ENCODE results near the gene TOPORS.

Gene TOPORS

DNA sequence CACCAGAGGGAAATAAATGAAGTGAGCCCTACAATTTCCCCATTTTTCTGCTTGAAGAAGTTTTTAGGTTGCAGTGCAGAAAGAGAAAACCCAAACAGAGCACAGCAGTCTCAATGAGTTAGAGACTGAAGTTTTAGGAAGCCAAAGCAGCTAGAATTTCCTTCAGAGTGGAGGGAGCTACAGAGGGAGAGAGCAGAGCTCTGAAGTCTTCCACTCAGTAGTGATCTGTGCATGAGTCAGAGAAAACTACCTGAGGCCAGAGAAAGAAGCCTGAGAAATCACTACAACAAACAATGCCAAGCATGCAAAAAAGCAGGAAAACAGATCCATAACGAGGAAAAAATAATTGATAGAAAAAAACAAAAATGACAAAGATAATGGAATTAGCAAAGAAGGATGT is 38.5 kb upstream of the TOPORS start:
- Histone ChIP-seq H3K4me1 (ENCODE audit: low read depth, poor library complexity, severe bottlenecking) (no peaks in the 10 kb centered on the region), H3K36me3 (ENCODE audit: insufficient read depth) (no peaks in the 10 kb centered on the region), H2AFZ (ENCODE audit: low read depth) (no peak overlapping the region), H4K20me1 (ENCODE audit: insufficient read depth) (no peaks in the 10 kb centered on the region), H3K4me3 (IDR thresholded peaks at IDR 0.05; ENCODE audit: insufficient read depth, low read depth, low read length) (no peak overlapping the region), H3K27me3 (ENCODE audit: insufficient read depth, low read depth) (no peaks in the 10 kb centered on the region), H3K9ac (no peak overlapping the region), H3K4me2 (no peak overlapping the region), H3K27ac (no peak overlapping the region), H3K79me2 (ENCODE audit: insufficient read depth, low read depth) (no peaks in the 10 kb centered on the region)
- TF ChIP-seq CTCF (conservative IDR thresholded peaks at IDR 0.05; ENCODE audit: low read depth, low read length), result no peak

DNA sequence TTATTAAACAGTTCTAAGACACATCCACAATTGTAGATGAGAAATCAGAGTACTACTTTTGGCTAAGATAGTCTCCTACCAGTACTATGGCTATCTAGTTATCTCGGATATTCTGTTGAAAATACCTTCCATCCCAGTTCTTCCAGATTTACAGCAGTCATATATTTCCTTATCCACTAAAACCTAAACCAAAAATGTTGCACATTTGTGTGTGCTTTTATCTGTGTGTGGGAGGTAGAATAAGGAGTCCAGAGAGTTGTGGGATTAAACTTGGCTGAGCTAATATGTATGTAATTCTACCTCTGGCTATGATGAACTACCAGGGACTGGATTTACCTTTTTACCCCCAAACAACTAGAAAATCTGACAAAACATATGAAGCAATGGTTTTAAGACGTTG is 38.1 kb upstream of the TOPORS start:
- no peak overlapping the region for H2AFZ ChIP-seq (ENCODE audit: low read depth)
- TF ChIP-seq CTCF (conservative IDR thresholded peaks at IDR 0.05; ENCODE audit: low read depth, low read length), result no peak
- no peaks in the 10 kb centered on the region for H3K36me3 ChIP-seq (ENCODE audit: insufficient read depth)

GRCh38 chr9:32589083-32589723 is 36.8 kb upstream of the TOPORS start:
- Histone ChIP-seq H3K4me1 (ENCODE audit: low read depth, poor library complexity, severe bottlenecking) (no peaks in the 10 kb centered on the region), H3K27me3 (ENCODE audit: insufficient read depth, low read depth) (no peaks in the 10 kb centered on the region), H3K4me3 (IDR thresholded peaks at IDR 0.05; ENCODE audit: insufficient read depth, low read depth, low read length) (no peak overlapping the region), H3K27ac (no peak overlapping the region), H4K20me1 (ENCODE audit: insufficient read depth) (no peaks in the 10 kb centered on the region), H3K9ac (no peak overlapping the region), H3K4me2 (no peak overlapping the region), H3K79me2 (ENCODE audit: insufficient read depth, low read depth) (no peaks in the 10 kb centered on the region), H2AFZ (ENCODE audit: low read depth) (no peak overlapping the region), H3K36me3 (ENCODE audit: insufficient read depth) (no peaks in the 10 kb centered on the region)
- 0 out of 2 replicates have a peak, but pooled peaks have one; percentile 30 for TF ChIP-seq CTCF (conservative IDR thresholded peaks at IDR 0.05; ENCODE audit: low read depth, low read length)

More for the DNA sequence above, 38.1 kb upstream of the TOPORS start:
- no peaks in the 10 kb centered on the region for H3K27me3 ChIP-seq (ENCODE audit: insufficient read depth, low read depth)
- H3K4me1 ChIP-seq (ENCODE audit: low read depth, poor library complexity, severe bottlenecking), result no peaks in the 10 kb centered on the region
- H3K27ac ChIP-seq, result no peak overlapping the region
- H3K79me2 ChIP-seq (ENCODE audit: insufficient read depth, low read depth), result no peaks in the 10 kb centered on the region
- H3K9ac ChIP-seq, result no peak overlapping the region
- H3K4me2 ChIP-seq, result no peak overlapping the region
- H4K20me1 ChIP-seq (ENCODE audit: insufficient read depth), result no peaks in the 10 kb centered on the region
- no peak overlapping the region for H3K4me3 ChIP-seq (IDR thresholded peaks at IDR 0.05; ENCODE audit: insufficient read depth, low read depth, low read length)

DNA sequence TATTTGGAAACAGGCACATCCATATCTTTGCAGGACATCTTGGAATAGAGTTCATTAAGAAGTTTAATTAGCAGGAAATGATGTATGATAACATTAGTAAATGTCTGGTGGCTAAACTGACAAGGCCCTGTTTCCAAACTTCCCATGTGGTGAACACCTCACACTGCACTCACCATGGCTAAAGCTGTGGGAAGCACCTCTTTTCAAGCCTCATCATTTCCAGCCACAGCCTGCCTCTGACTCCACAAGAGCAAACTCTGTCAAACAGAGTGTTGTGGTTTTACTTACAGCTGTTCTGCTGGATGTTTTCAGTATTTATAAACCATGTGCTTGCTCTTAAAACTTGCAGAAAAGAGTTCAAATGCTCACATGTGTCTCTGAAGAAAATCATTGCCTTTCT is 35.5 kb upstream of the TOPORS start:
- Histone ChIP-seq H3K4me3 (IDR thresholded peaks at IDR 0.05; ENCODE audit: insufficient read depth, low read depth, low read length) (no peak overlapping the region), H4K20me1 (ENCODE audit: insufficient read depth) (no peaks in the 10 kb centered on the region), H3K27me3 (ENCODE audit: insufficient read depth, low read depth) (no peaks in the 10 kb centered on the region), H3K27ac (no peak overlapping the region), H3K79me2 (ENCODE audit: insufficient read depth, low read depth) (no peaks in the 10 kb centered on the region), H2AFZ (ENCODE audit: low read depth) (no peak overlapping the region), H3K4me2 (no peak overlapping the region), H3K9ac (no peak overlapping the region), H3K36me3 (ENCODE audit: insufficient read depth) (no peaks in the 10 kb centered on the region), H3K4me1 (ENCODE audit: low read depth, poor library complexity, severe bottlenecking) (no peaks in the 10 kb centered on the region)
- no peak for TF ChIP-seq CTCF (conservative IDR thresholded peaks at IDR 0.05; ENCODE audit: low read depth, low read length)

Data from KMS-11 (cell line).